Colonic mucosa (tissue), 4 donors: ENCODE results near the gene IL17RA. TPM values are rescaled to one million over a fixed set of nuclear protein-coding genes. Genes with fewer than 3 reads are reported as not detected.

ENCODE experiments used
- DNase-seq: peaks from one replicate; pipeline ENCODE4 v3.0.0-alpha.2; 2020
- H3K27ac ChIP-seq: fragments of 200-600 bp; one replicate; pipeline ENCODE4 v1.8.0; 2021
- H3K27me3 ChIP-seq: fragments of 200-600 bp; one replicate; pipeline ENCODE4 v1.8.0; 2021
- H3K36me3 ChIP-seq: fragments of 200-600 bp; one replicate; pipeline ENCODE4 v1.8.0; 2021
- H3K4me1 ChIP-seq: fragments of 200-600 bp; one replicate; pipeline ENCODE4 v1.8.0; 2021; ENCODE audit warnings: mild to moderate bottlenecking
- H3K4me3 ChIP-seq: fragments of 200-600 bp; one replicate; pipeline ENCODE4 v1.8.0; 2021
- H3K9ac ChIP-seq, 2 donors: one replicate each; pipeline ENCODE4 v1.7.0; 2013; ENCODE audit warnings: control low read depth in 2 of 2, low read depth in 2 of 2, low read length in 2 of 2
- H3K9me3 ChIP-seq: fragments of 200-600 bp; one replicate; pipeline ENCODE4 v1.8.0; 2021
- CTCF ChIP-seq: fragments of 200-600 bp; IDR thresholded peaks from one replicate; pipeline ENCODE4 v1.8.0; 2022; ENCODE audit warnings: antibody characterized with exemption, mild to moderate bottlenecking
- intact Hi-C: fragments of 100-400 bp; cut with DNase I; formaldehyde crosslinking; loops from one replicate; pipeline ENCODE4 v1.14.1; 2022
- total RNA-seq, 2 donors: library from RNA; stranded (reverse); fragmentation: NEBNext Ultra II Directional in 1 of 2; extraction: Animal tissue kit (Norgen Biotek cat#: 25700) in 1 of 2; gene quantifications; one replicate each; pipeline ENCODE4 v1.2.1, GENCODE V29; 2021
- donor health status: healthy.
- donor health status: DM: no; HTN: no; CAD: no.
- donor health status: DM: no; HTN: no; CAD: no.

The IL17RA gene
- total RNA-seq, 2 donors from 2014 or later: 17.2 to 20.2 TPM

- no peaks in the 10 kb centered on the region for H3K9me3 ChIP-seq
- no peak overlapping the region for H3K27ac ChIP-seq
- H3K36me3 ChIP-seq: no peaks in the 10 kb centered on the region
- DNase-seq: peak; percentile 45
- no peaks in the 10 kb centered on the region for H3K27me3 ChIP-seq
- intact Hi-C loops: no loop called here
- TF ChIP-seq CTCF: no peak
- H3K4me1 ChIP-seq: peaks cover 10% of the 10 kb centered on the region
- no peak overlapping the region for H3K9ac ChIP-seq
- H3K4me3 ChIP-seq: no peak overlapping the region
Measured at GRCh38 chr22:17152971-17153370, 68.2 kb downstream of the IL17RA start.

GRCh38 chr22:17155941-17156340, 71.1 kb downstream of the IL17RA start:
- H3K9ac ChIP-seq: no peak overlapping the region
- H3K36me3 ChIP-seq: no peaks in the 10 kb centered on the region
- no peaks in the 10 kb centered on the region for H3K9me3 ChIP-seq
- no peak overlapping the region for H3K4me3 ChIP-seq
- H3K4me1 ChIP-seq: no peaks in the 10 kb centered on the region
- H3K27me3 ChIP-seq: no peaks in the 10 kb centered on the region
- intact Hi-C loops: loop anchor here (5.0 kb wide), 1 partner anchor 74 kb away; the partner anchor contains the start of gene IL17RA
- no peak for DNase-seq
- no peak overlapping the region for H3K27ac ChIP-seq
- no peak for TF ChIP-seq CTCF

- no peak for DNase-seq
- Histone ChIP-seq H3K9me3 (no peaks in the 10 kb centered on the region), H3K4me1 (no peaks in the 10 kb centered on the region), H3K36me3 (no peaks in the 10 kb centered on the region), H3K27me3 (no peaks in the 10 kb centered on the region), H3K27ac (no peak overlapping the region), H3K4me3 (peak overlapping the region; percentile 74), H3K9ac (no peak overlapping the region)
- TF ChIP-seq CTCF: no peak
- intact Hi-C loops: loop anchor here (5.0 kb wide), 1 partner anchor 75 kb away; the partner anchor contains the start of gene IL17RA
Measured at GRCh38 chr22:17157714-17158113, 72.9 kb downstream of the IL17RA start.

- H3K9me3 ChIP-seq: no peaks in the 10 kb centered on the region
- intact Hi-C loops: loop anchor here (5.0 kb wide), 1 partner anchor 76 kb away; the partner anchor contains the start of gene IL17RA
- H3K4me1 ChIP-seq: no peaks in the 10 kb centered on the region
- no peak for TF ChIP-seq CTCF
- no peak for DNase-seq
- H3K9ac ChIP-seq: peak overlapping the region; percentile 68 to 72
- peak overlapping the region; percentile 88 for H3K27ac ChIP-seq
- no peaks in the 10 kb centered on the region for H3K36me3 ChIP-seq
- peak overlapping the region; percentile 74 for H3K4me3 ChIP-seq
- no peaks in the 10 kb centered on the region for H3K27me3 ChIP-seq
Measured at GRCh38 chr22:17158176-17158567, 73.4 kb downstream of the IL17RA start.

- peak within 1 kb of the TSS; percentile 88 for H3K27ac ChIP-seq
- DNase-seq: peak; percentile 93
- no peaks in the 10 kb centered on the region for H3K27me3 ChIP-seq
- no peaks in the 10 kb centered on the region for H3K9me3 ChIP-seq
- H3K4me1 ChIP-seq: no peaks in the 10 kb centered on the region
- no peak for TF ChIP-seq CTCF
- intact Hi-C loops: loop anchor here (5.0 kb wide), 1 partner anchor 77 kb away; the partner anchor contains the start of gene IL17RA
- H3K9ac ChIP-seq: peak within 1 kb of the TSS; percentile 68 to 91
- H3K4me3 ChIP-seq: peak within 1 kb of the TSS; percentile 74
- H3K36me3 ChIP-seq: no peaks in the 10 kb centered on the region
Measured at GRCh38 chr22:17158568-17159503, 74.0 kb downstream of the IL17RA start, which contains the start of gene HDHD5. Gene HDHD5 (minus strand): TSS chr22:17159277. CDS start chr22:17159251, 26 bp downstream.
